Measurements from ENCODE around the gene TADA2B.

- TF ChIP-seq, protein P1, sequence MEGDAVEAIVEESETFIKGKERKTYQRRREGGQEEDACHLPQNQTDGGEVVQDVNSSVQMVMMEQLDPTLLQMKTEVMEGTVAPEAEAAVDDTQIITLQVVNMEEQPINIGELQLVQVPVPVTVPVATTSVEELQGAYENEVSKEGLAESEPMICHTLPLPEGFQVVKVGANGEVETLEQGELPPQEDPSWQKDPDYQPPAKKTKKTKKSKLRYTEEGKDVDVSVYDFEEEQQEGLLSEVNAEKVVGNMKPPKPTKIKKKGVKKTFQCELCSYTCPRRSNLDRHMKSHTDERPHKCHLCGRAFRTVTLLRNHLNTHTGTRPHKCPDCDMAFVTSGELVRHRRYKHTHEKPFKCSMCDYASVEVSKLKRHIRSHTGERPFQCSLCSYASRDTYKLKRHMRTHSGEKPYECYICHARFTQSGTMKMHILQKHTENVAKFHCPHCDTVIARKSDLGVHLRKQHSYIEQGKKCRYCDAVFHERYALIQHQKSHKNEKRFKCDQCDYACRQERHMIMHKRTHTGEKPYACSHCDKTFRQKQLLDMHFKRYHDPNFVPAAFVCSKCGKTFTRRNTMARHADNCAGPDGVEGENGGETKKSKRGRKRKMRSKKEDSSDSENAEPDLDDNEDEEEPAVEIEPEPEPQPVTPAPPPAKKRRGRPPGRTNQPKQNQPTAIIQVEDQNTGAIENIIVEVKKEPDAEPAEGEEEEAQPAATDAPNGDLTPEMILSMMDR (conservative IDR thresholded peaks at IDR 0.05; ENCODE audit: low read depth in 2 of 2) = no peak
- no peak for TF ChIP-seq EZH2phosphoT487 (IDR thresholded peaks at IDR 0.05; ENCODE audit: unreplicated experiment)
- TF ChIP-seq POLR2AphosphoS5 (IDR thresholded peaks at IDR 0.05; ENCODE audit: low read depth) = no peak
These were observed 16.5 kb downstream of the TADA2B start for GRCh38 chr4:7059662-7060061.

Measured in GM23338 (cell line).